GM23338 (cell line): ENCODE data around the gene NLGN3.

ENCODE experiments used
- CREB1 ChIP-seq: fragments of 250-450 bp; sonication (Bioruptor Pico); IDR thresholded peaks from 2 replicates; pipeline ENCODE4 v1.5.0; 2020; ENCODE audit warnings: low read depth, mild to moderate bottlenecking, moderate library complexity
- TF ChIP-seq, protein P1 (sequence below), 2 experiments: fragments of 200-600 bp in 1 of 2; sonication (generic) in 1 of 2; conservative IDR thresholded peaks; 2 replicates each; pipeline versions ENCODE4 v1.5.1 to v1.6.1; 2016 to 2017; ENCODE audit warnings: antibody characterized with exemption in 2 of 2, low read depth in 2 of 2, mild to moderate bottlenecking in 2 of 2, moderate library complexity in 1 of 2

DNA sequence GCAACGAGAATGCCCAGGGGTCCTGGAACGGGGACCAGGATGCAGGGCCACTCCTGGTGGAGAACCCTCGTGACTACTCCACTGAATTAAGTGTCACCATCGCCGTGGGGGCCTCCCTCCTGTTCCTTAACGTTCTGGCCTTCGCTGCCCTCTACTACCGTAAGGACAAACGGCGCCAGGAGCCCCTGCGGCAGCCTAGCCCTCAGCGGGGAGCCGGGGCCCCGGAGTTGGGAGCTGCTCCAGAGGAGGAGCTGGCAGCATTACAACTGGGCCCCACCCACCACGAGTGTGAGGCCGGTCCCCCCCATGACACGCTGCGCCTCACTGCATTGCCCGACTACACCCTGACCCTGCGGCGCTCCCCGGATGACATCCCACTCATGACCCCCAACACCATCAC, 24.9 kb downstream of the NLGN3 start:
- TF ChIP-seq, protein P1, sequence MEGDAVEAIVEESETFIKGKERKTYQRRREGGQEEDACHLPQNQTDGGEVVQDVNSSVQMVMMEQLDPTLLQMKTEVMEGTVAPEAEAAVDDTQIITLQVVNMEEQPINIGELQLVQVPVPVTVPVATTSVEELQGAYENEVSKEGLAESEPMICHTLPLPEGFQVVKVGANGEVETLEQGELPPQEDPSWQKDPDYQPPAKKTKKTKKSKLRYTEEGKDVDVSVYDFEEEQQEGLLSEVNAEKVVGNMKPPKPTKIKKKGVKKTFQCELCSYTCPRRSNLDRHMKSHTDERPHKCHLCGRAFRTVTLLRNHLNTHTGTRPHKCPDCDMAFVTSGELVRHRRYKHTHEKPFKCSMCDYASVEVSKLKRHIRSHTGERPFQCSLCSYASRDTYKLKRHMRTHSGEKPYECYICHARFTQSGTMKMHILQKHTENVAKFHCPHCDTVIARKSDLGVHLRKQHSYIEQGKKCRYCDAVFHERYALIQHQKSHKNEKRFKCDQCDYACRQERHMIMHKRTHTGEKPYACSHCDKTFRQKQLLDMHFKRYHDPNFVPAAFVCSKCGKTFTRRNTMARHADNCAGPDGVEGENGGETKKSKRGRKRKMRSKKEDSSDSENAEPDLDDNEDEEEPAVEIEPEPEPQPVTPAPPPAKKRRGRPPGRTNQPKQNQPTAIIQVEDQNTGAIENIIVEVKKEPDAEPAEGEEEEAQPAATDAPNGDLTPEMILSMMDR (conservative IDR thresholded peaks at IDR 0.05; ENCODE audit: low read depth in 2 of 2): no peak
- TF ChIP-seq CREB1: no peak
